ENCODE data around the gene YBX3.

- TF ChIP-seq POLR2AphosphoS5 (IDR thresholded peaks at IDR 0.05) (no peak), CTCF (IDR thresholded peaks at IDR 0.05; ENCODE audit: poor library complexity, severe bottlenecking) (no peak), EP300 (conservative IDR thresholded peaks at IDR 0.05; ENCODE audit: poor library complexity, severe bottlenecking) (no peak), REST (IDR thresholded peaks at IDR 0.05; ENCODE audit: borderline replicate concordance) (no peak), EZH2 (IDR thresholded peaks at IDR 0.05; ENCODE audit: borderline replicate concordance, insufficient read depth, low read length, poor library complexity, severe bottlenecking) (no peak), SMC3 (conservative IDR thresholded peaks at IDR 0.05; ENCODE audit: poor library complexity) (no peak), TAF1 (IDR thresholded peaks at IDR 0.05; ENCODE audit: low read depth) (no peak), RAD21 (conservative IDR thresholded peaks at IDR 0.05) (no peak), MXI1 (conservative IDR thresholded peaks at IDR 0.05; ENCODE audit: poor library complexity, severe bottlenecking) (no peak)
These were observed 21.3 kb downstream of the YBX3 start for GRCh38 chr12:10701843-10702242.

Data from neural cell (in vitro differentiated cells).